ENCODE data around the gene CAMTA1.

The CAMTA1 gene

GRCh38 chr1:7464736-7465135 is 679.5 kb downstream of the CAMTA1 start:
- peaks cover 7% of the 10 kb centered on the region for H3K4me1 ChIP-seq (ENCODE audit: control insufficient read depth, insufficient read depth, low read length)
- H3K9me3 ChIP-seq (ENCODE audit: control insufficient read depth, low read length) = no peaks in the 10 kb centered on the region
- WGBS, 2 experiments = 83 to 85% methylated on average over 12 of the region's 12 CpGs
- H3K27ac ChIP-seq (ENCODE audit: insufficient read depth, low read depth, low read length, poor library complexity, severe bottlenecking) = no peak overlapping the region
- H3K4me3 ChIP-seq (ENCODE audit: insufficient read depth, low read depth, low read length) = no peak overlapping the region
- H3K36me3 ChIP-seq (ENCODE audit: control insufficient read depth, insufficient read depth, low read length) = no peaks in the 10 kb centered on the region
- no peaks in the 10 kb centered on the region for H3K27me3 ChIP-seq (ENCODE audit: control insufficient read depth, insufficient read depth, low read length, poor library complexity, severe bottlenecking)

GRCh38 chr1:7467476-7468175 is 682.4 kb downstream of the CAMTA1 start:
- Histone ChIP-seq H3K4me1 (ENCODE audit: control insufficient read depth, insufficient read depth, low read length) (no peaks in the 10 kb centered on the region), H3K9me3 (ENCODE audit: control insufficient read depth, low read length) (no peaks in the 10 kb centered on the region), H3K27ac (ENCODE audit: insufficient read depth, low read depth, low read length, poor library complexity, severe bottlenecking) (no peak overlapping the region), H3K4me3 (ENCODE audit: insufficient read depth, low read depth, low read length) (no peak overlapping the region), H3K27me3 (ENCODE audit: control insufficient read depth, insufficient read depth, low read length, poor library complexity, severe bottlenecking) (no peaks in the 10 kb centered on the region), H3K36me3 (ENCODE audit: control insufficient read depth, insufficient read depth, low read length) (no peaks in the 10 kb centered on the region)
- 94 to 96% methylated on average over 27 of the region's 27 CpGs for WGBS, 2 experiments

- H3K36me3 ChIP-seq (ENCODE audit: control insufficient read depth, insufficient read depth, low read length) = no peaks in the 10 kb centered on the region
- H3K27me3 ChIP-seq (ENCODE audit: control insufficient read depth, insufficient read depth, low read length, poor library complexity, severe bottlenecking) = no peaks in the 10 kb centered on the region
- 90% methylated on average over 9 of the region's 9 CpGs for WGBS, 2 experiments
- no peak overlapping the region for H3K4me3 ChIP-seq (ENCODE audit: insufficient read depth, low read depth, low read length)
- H3K4me1 ChIP-seq (ENCODE audit: control insufficient read depth, insufficient read depth, low read length) = no peaks in the 10 kb centered on the region
- H3K27ac ChIP-seq (ENCODE audit: insufficient read depth, low read depth, low read length, poor library complexity, severe bottlenecking) = no peak overlapping the region
- no peaks in the 10 kb centered on the region for H3K9me3 ChIP-seq (ENCODE audit: control insufficient read depth, low read length)
Measured at GRCh38 chr1:7468248-7468647, 683.0 kb downstream of the CAMTA1 start.

DNA sequence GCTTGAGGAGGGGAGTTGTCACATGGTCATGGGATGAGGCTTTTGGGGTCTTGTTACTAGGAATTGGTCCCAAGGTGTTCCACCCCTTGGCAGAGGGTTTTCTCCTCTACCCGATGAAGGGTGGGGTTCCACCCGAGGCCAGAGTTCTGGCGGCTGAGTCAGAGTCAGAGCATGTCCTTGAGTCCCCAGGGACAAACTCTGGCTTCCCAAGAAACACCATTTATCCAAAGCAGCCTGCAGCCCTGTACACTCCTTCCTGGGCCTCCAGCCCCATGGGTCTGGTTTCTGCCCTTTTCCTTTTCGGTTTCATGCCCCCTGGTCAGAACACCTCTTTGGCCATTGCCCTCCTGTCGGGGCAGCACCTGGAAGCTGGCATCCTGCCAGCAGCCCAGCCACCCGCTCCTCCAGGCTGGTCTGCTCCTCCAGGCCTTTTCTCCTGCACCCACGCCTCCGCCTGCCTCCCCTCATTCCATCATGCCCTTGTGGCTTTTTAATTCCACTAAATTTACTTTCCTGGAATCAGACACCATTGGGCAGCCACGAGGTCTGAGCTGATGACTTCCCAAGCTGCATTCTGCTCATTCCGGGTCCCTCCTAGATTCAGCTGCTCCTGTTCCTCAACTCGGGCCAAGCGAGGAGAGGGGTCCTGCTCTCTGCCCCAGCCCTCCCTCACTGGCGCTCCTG is 684.1 kb downstream of the CAMTA1 start:
- Histone ChIP-seq H3K27me3 (ENCODE audit: control insufficient read depth, insufficient read depth, low read length, poor library complexity, severe bottlenecking) (no peaks in the 10 kb centered on the region), H3K9me3 (ENCODE audit: control insufficient read depth, low read length) (no peaks in the 10 kb centered on the region), H3K27ac (ENCODE audit: insufficient read depth, low read depth, low read length, poor library complexity, severe bottlenecking) (no peak overlapping the region), H3K36me3 (ENCODE audit: control insufficient read depth, insufficient read depth, low read length) (no peaks in the 10 kb centered on the region), H3K4me1 (ENCODE audit: control insufficient read depth, insufficient read depth, low read length) (no peaks in the 10 kb centered on the region), H3K4me3 (ENCODE audit: insufficient read depth, low read depth, low read length) (no peak overlapping the region)
- WGBS, 2 experiments = 92 to 93% methylated on average over 13 of the region's 13 CpGs

DNA sequence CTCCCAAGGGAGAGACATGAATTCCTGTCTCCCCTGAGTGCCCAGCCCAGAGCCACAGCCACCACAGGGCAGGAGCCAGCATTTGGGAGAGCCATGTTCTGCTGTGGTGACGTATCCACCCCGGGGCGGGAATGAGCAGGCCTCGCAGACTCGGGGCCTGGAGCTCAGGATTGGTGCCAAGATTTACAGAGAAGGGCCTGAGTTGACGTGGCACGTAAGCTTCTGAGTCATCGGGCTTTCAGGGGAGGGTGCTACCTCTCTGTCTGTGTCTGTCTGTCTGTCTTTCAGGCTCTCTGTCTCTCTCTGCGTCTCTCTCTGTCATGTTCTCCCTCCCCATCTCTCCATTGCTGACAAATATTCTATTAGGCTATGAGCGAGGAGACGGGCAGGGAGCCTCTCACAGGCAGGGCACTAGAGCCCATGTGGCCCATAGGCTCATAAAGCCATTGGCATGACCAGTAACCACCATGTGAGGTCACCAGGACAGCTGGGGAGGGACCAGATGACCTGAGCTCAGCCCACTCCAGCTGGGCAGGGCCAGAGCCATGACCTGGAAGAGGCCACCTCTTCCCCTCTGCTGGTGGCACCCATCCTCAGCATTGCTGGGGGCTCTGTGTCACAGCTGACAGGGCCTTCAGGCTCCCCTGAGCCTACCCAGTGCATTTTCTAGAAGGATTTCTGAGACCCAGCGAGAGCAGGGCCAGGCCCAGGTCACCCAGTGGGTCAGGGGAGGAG is 685.8 kb downstream of the CAMTA1 start:
- H3K27me3 ChIP-seq (ENCODE audit: control insufficient read depth, insufficient read depth, low read length, poor library complexity, severe bottlenecking) = no peaks in the 10 kb centered on the region
- H3K9me3 ChIP-seq (ENCODE audit: control insufficient read depth, low read length) = no peaks in the 10 kb centered on the region
- no peak overlapping the region for H3K4me3 ChIP-seq (ENCODE audit: insufficient read depth, low read depth, low read length)
- 90 to 91% methylated on average over 12 of the region's 12 CpGs for WGBS, 2 experiments
- no peak overlapping the region for H3K27ac ChIP-seq (ENCODE audit: insufficient read depth, low read depth, low read length, poor library complexity, severe bottlenecking)
- no peaks in the 10 kb centered on the region for H3K4me1 ChIP-seq (ENCODE audit: control insufficient read depth, insufficient read depth, low read length)
- no peaks in the 10 kb centered on the region for H3K36me3 ChIP-seq (ENCODE audit: control insufficient read depth, insufficient read depth, low read length)

GRCh38 chr1:7471836-7472235 is 686.6 kb downstream of the CAMTA1 start:
- Histone ChIP-seq H3K36me3 (ENCODE audit: control insufficient read depth, insufficient read depth, low read length) (no peaks in the 10 kb centered on the region), H3K4me1 (ENCODE audit: control insufficient read depth, insufficient read depth, low read length) (peaks cover 6% of the 10 kb centered on the region), H3K4me3 (ENCODE audit: insufficient read depth, low read depth, low read length) (no peak overlapping the region), H3K9me3 (ENCODE audit: control insufficient read depth, low read length) (no peaks in the 10 kb centered on the region), H3K27ac (ENCODE audit: insufficient read depth, low read depth, low read length, poor library complexity, severe bottlenecking) (no peak overlapping the region), H3K27me3 (ENCODE audit: control insufficient read depth, insufficient read depth, low read length, poor library complexity, severe bottlenecking) (no peaks in the 10 kb centered on the region)
- 88 to 90% methylated on average over 14 of the region's 14 CpGs for WGBS, 2 experiments

GRCh38 chr1:7473223-7474142 is 688.2 kb downstream of the CAMTA1 start:
- Histone ChIP-seq H3K4me3 (ENCODE audit: insufficient read depth, low read depth, low read length) (no peak overlapping the region), H3K27me3 (ENCODE audit: control insufficient read depth, insufficient read depth, low read length, poor library complexity, severe bottlenecking) (no peaks in the 10 kb centered on the region), H3K4me1 (ENCODE audit: control insufficient read depth, insufficient read depth, low read length) (peaks cover 23% of the 10 kb centered on the region), H3K27ac (ENCODE audit: insufficient read depth, low read depth, low read length, poor library complexity, severe bottlenecking) (no peak overlapping the region), H3K36me3 (ENCODE audit: control insufficient read depth, insufficient read depth, low read length) (no peaks in the 10 kb centered on the region), H3K9me3 (ENCODE audit: control insufficient read depth, low read length) (no peaks in the 10 kb centered on the region)
- WGBS, 2 experiments = 93 to 96% methylated on average over 13 of the region's 13 CpGs

- WGBS, 2 experiments = 95 to 96% methylated on average over 3 of the region's 3 CpGs
- Histone ChIP-seq H3K27ac (ENCODE audit: insufficient read depth, low read depth, low read length, poor library complexity, severe bottlenecking) (no peak overlapping the region), H3K4me3 (ENCODE audit: insufficient read depth, low read depth, low read length) (no peak overlapping the region), H3K4me1 (ENCODE audit: control insufficient read depth, insufficient read depth, low read length) (peaks cover 23% of the 10 kb centered on the region), H3K9me3 (ENCODE audit: control insufficient read depth, low read length) (no peaks in the 10 kb centered on the region), H3K36me3 (ENCODE audit: control insufficient read depth, insufficient read depth, low read length) (no peaks in the 10 kb centered on the region), H3K27me3 (ENCODE audit: control insufficient read depth, insufficient read depth, low read length, poor library complexity, severe bottlenecking) (no peaks in the 10 kb centered on the region)
Measured at GRCh38 chr1:7474143-7474490, 688.9 kb downstream of the CAMTA1 start.

GRCh38 chr1:7474786-7475502 is 689.7 kb downstream of the CAMTA1 start:
- H3K9me3 ChIP-seq (ENCODE audit: control insufficient read depth, low read length) = no peaks in the 10 kb centered on the region
- H3K27ac ChIP-seq (ENCODE audit: insufficient read depth, low read depth, low read length, poor library complexity, severe bottlenecking) = no peak overlapping the region
- no peaks in the 10 kb centered on the region for H3K36me3 ChIP-seq (ENCODE audit: control insufficient read depth, insufficient read depth, low read length)
- no peak overlapping the region for H3K4me3 ChIP-seq (ENCODE audit: insufficient read depth, low read depth, low read length)
- 85 to 86% methylated on average over 13 of the region's 13 CpGs for WGBS, 2 experiments
- H3K4me1 ChIP-seq (ENCODE audit: control insufficient read depth, insufficient read depth, low read length) = peaks cover 23% of the 10 kb centered on the region
- no peaks in the 10 kb centered on the region for H3K27me3 ChIP-seq (ENCODE audit: control insufficient read depth, insufficient read depth, low read length, poor library complexity, severe bottlenecking)
